Measurements from ENCODE around the gene GUCA1A.

- TF ChIP-seq CTCF (IDR thresholded peaks at IDR 0.05) = no peak
- TF ChIP-seq, protein P1, sequence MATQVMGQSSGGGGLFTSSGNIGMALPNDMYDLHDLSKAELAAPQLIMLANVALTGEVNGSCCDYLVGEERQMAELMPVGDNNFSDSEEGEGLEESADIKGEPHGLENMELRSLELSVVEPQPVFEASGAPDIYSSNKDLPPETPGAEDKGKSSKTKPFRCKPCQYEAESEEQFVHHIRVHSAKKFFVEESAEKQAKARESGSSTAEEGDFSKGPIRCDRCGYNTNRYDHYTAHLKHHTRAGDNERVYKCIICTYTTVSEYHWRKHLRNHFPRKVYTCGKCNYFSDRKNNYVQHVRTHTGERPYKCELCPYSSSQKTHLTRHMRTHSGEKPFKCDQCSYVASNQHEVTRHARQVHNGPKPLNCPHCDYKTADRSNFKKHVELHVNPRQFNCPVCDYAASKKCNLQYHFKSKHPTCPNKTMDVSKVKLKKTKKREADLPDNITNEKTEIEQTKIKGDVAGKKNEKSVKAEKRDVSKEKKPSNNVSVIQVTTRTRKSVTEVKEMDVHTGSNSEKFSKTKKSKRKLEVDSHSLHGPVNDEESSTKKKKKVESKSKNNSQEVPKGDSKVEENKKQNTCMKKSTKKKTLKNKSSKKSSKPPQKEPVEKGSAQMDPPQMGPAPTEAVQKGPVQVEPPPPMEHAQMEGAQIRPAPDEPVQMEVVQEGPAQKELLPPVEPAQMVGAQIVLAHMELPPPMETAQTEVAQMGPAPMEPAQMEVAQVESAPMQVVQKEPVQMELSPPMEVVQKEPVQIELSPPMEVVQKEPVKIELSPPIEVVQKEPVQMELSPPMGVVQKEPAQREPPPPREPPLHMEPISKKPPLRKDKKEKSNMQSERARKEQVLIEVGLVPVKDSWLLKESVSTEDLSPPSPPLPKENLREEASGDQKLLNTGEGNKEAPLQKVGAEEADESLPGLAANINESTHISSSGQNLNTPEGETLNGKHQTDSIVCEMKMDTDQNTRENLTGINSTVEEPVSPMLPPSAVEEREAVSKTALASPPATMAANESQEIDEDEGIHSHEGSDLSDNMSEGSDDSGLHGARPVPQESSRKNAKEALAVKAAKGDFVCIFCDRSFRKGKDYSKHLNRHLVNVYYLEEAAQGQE (IDR thresholded peaks at IDR 0.05; ENCODE audit: insufficient read depth in 1 of 2, low read depth in 2 of 2, low read length in 1 of 2) = no peak
Observed at GRCh38 chr6:42123379-42124103, 49.6 kb upstream of the GUCA1A start.

Measured in Panc1 (cell line).